ENCODE results near the gene DRAM1.
"Not testable (repeated sequence)": the region's sequence is repeated elsewhere in the genome, so short reads cannot be mapped to it uniquely, and the experiment has no call there.

DRAM1 gene, protein sequence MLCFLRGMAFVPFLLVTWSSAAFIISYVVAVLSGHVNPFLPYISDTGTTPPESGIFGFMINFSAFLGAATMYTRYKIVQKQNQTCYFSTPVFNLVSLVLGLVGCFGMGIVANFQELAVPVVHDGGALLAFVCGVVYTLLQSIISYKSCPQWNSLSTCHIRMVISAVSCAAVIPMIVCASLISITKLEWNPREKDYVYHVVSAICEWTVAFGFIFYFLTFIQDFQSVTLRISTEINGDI

GRCh38 chr12:101876861-101877805 is at the start of gene DRAM1:
DRAM1 (plus strand) TSS chr12:101877580; CDS start chr12:101877790, 210 bp downstream.
- DNase-seq: peak; percentile 86 to 88

GRCh38 chr12:101828463-101829196 is 48.8 kb upstream of the DRAM1 start:
- no peak for DNase-seq

GRCh38 chr12:101829639-101830366 is 47.6 kb upstream of the DRAM1 start:
- peak; percentile 41 to 56 for DNase-seq

GRCh38 chr12:101830367-101831325 is 46.7 kb upstream of the DRAM1 start, which contains the start of gene GNPTAB:
GNPTAB (minus strand) TSS chr12:101830959; CDS start chr12:101830675, 284 bp downstream.
- DNase-seq: peak; percentile 90 to 94

DNA sequence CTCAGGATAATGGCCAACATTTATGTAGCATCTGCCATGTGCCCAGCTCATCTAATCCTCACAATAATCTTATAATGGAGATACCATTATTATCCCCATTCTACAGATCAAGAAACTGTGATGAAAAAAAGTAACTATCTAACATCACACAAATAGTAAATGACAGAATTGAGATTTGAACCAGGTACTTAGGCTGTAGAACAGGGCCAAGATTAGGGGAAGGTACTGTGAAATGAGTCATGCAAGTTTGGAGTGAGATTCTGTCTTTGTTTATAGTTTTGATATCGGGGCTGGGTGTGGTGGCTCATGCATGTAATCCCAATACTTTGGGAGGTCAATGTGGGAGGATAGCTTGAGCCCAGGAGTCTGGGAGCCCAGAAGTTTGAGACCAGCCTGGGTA is 45.4 kb upstream of the DRAM1 start:
- DNase-seq: no peak

DNA sequence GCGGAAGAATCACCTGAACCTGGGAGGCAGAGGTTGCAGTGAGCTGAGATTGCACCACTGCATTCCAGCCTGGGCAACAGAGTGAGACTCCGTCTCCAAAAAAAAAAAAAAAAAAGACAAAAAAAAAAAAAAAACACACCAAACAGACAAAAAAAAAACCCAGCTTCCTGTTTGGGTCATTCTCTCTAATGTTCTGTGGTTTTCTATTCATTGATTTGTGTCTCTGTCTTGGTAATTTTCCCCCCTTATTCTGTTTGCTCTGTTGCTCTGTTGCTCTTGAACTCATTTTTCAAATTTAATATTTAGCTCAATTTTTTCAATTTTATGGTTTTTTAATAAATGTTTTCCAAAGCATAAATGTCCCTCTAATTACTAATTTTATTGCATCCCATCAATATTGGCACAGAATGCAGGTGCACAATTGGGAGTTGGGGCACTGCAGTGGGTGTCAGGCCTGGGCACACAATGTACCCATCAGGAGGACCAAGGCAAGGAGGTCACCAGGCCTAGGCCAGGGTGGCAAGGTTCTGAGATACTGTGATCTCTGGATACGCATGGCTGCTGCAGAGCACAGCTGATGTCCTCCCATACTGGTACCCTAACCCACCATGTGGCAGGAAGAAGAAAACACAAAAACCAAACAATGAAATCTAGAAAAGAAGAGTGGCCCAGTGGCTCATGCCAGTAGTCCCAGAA is 38.6 kb upstream of the DRAM1 start:
- DNase-seq: peak in 1 of 2 experiments; percentile 8

GRCh38 chr12:101839324-101840283 is 37.8 kb upstream of the DRAM1 start:
- DNase-seq: peak; percentile 71 to 74

GRCh38 chr12:101841069-101841468 is 36.3 kb upstream of the DRAM1 start:
- DNase-seq: no peak

DNA sequence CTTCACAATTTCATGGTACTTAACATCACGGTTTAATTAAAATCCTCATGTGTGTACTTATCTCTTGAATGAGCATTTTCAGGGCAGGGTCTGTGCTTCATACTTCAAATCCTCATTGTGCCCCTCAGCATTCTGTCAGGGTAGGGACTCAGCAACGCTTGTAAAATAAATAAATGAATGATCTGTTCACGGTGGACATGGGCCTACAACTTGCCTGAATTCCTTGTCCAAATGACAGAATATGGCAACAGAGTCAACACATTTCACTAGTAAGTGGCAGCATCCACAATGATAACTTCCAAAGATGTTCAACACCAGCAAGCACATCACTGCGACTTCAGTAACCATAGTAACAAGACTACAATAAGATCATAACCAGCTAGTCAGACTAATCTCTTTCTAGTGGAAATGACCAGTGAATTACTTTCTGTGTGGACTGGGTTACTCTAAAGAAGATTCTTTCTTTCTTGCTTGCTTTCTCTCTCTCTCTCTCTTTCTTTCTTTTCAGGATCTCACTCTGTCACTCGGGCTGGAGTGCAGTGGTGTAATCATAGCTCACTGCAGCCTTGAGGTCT is 32.2 kb upstream of the DRAM1 start:
- DNase-seq: no peak

- no peak for DNase-seq
These were observed 30.1 kb upstream of the DRAM1 start for GRCh38 chr12:101847325-101847724.

DNA sequence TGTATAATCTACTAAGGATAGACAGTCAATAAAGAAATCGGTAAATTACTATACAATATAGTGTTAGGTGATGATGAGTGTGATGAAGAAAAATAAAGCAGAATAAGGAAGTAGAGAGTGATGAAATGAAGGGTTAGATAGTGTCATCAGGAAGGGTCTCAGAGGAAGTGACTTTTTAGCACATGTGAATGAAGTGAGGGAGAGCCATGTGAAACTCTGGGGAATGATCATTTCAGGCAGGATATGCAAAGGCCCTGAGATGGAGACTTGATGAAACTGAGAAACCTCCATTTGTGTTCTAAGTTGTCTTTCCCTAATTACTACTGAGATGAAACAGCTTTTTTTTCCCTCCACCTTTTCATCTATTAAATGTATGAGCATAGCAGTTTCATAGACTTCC is 27.2 kb upstream of the DRAM1 start:
- peak; percentile 41 to 45 for DNase-seq

DNA sequence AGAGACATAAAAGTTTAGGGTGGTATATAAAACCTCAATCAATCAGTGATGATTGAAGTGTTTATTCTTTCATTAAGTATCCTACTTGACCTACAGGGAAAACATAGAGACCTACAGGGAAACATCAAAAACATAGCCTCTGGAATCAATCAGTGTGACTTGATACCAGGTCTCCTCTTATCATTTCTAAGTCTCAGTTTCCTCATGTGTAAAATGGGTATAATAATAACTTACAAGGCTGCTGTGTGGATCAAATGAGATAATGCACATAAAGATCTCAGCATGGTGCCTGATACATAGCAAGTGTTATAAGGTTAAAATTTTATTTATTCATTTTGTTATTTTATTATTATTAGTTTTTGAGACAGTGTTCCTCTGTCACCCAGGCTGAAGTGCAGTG is 24.4 kb upstream of the DRAM1 start:
- no peak for DNase-seq

- peak in 1 of 2 experiments; percentile 24 for DNase-seq
These were observed 22.6 kb upstream of the DRAM1 start for GRCh38 chr12:101854747-101855146.

DNA sequence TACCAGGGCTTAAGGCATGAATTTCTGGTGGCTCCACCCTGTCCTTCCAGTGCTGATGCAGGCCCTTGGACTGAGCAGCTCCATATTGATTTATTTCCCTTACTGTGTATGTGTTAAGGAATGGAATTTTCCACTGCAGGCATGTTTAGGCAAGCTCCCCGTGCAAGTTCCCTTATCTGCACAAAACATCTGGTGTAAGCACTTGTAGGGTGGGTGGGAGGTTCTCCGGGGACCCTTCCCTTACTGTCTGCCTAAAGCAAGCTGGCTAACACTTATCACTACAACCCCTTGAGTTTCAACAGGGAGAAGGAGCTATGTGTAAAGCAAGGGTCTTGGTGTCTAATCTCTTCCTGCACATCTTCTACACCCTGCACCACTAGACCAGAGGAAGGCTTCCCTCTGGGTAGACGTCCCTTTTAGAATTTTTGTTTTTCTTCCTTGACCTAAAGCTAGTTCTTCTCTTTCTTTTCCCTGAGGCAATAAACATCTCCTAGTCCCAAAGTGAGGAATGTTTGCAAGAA is 22.0 kb upstream of the DRAM1 start:
- peak; percentile 68 to 75 for DNase-seq

GRCh38 chr12:101855976-101856375 is 21.4 kb upstream of the DRAM1 start:
- peak; percentile 40 to 45 for DNase-seq

- not testable (repeated sequence) for DNase-seq
These were observed 20.8 kb upstream of the DRAM1 start for GRCh38 chr12:101856614-101857013.

DNA sequence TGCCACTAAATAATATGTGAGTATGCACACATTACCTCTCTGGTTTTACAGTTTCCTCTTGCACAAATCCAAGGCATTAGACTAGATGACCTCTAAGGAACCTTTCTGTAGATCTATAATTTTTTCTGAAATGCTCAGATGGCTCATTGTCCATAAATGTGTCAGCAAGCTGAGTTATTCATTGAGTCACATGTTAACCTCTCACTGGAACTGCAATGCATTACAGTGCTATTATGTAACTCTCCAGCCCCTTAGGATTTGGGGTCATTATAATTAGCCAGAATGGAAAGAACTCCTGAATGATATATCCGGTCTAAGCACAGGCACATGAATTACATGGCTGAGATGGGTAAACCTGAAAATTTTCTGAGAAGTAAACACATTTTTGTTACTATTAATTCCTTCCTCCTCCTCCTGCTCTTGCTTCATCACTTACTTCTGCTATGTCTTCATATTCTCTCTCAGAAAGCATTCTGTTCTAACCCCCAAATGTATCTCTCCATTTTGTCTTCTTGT is 20.3 kb upstream of the DRAM1 start:
- DNase-seq: peak in 1 of 2 experiments; percentile 16

DNA sequence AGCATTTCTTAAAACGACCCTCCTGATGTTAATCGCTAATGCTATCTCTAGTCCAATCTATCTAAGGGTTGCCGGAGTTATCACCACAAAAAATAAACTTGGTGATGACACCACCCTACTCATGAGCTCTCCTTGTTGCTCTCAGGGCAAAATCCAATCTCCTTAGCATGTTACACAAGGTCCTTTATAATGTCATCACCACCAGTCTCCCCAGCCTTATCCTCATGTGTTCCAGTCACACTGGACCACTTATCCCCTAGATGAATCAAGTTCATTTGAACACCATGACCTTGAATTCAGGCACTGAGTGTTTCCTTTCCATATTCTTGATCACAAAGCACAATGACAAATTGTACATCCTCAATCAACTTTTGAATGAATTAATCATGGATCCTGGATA is 19.0 kb upstream of the DRAM1 start:
- DNase-seq: no peak
